GM23248 (cell line): ENCODE results near the gene TTC21A. TPM values are rescaled to one million over a fixed set of nuclear protein-coding genes. Genes with fewer than 3 reads are reported as not detected.

Source experiments
- DNase-seq: peaks from one replicate; pipeline ENCODE4 v3.0.0-alpha.2; 2015
- H2AFZ ChIP-seq: fragments of 200-600 bp; sonication (generic); 2 replicates; pipeline ENCODE4 v1.6.1; 2016; ENCODE audit warnings: antibody characterized with exemption
- H3F3A ChIP-seq: fragments of 200-600 bp; sonication (generic); 2 replicates; pipeline ENCODE4 v1.6.1; 2016; ENCODE audit warnings: mild to moderate bottlenecking, antibody characterized with exemption, mixed run types; ENCODE audit not compliant: insufficient read depth
- H3K27ac ChIP-seq: fragments of 200-600 bp; sonication (generic); 2 replicates; pipeline ENCODE4 v1.5.1; 2016; ENCODE audit warnings: mild to moderate bottlenecking
- H3K27me3 ChIP-seq: fragments of 200-600 bp; sonication (generic); replicated peaks from 2 replicates; pipeline ENCODE4 v1.6.1; 2016; ENCODE audit warnings: mild to moderate bottlenecking; ENCODE audit not compliant: insufficient read depth
- H3K36me3 ChIP-seq: fragments of 200-600 bp; sonication (generic); 2 replicates; pipeline ENCODE4 v1.6.1; 2016; ENCODE audit warnings: low read depth, mild to moderate bottlenecking
- H3K4me1 ChIP-seq: fragments of 200-600 bp; sonication (generic); 2 replicates; pipeline ENCODE4 v1.6.1; 2016; ENCODE audit warnings: mild to moderate bottlenecking; ENCODE audit not compliant: insufficient read depth
- H3K4me2 ChIP-seq: fragments of 200-600 bp; sonication (generic); one replicate; pipeline ENCODE4 v1.6.1; 2016; ENCODE audit warnings: mild to moderate bottlenecking; ENCODE audit not compliant: unreplicated experiment
- H3K4me3 ChIP-seq: fragments of 200-600 bp; sonication (generic); 2 replicates; pipeline ENCODE4 v1.5.1; 2016; ENCODE audit warnings: mild to moderate bottlenecking
- H3K79me2 ChIP-seq: fragments of 200-600 bp; sonication (generic); 2 replicates; pipeline ENCODE4 v1.6.1; 2016; ENCODE audit warnings: mild to moderate bottlenecking; ENCODE audit not compliant: insufficient read depth
- H3K9ac ChIP-seq: fragments of 200-600 bp; sonication (generic); 2 replicates; pipeline ENCODE4 v1.6.1; 2016; ENCODE audit warnings: mild to moderate bottlenecking
- H3K9me2 ChIP-seq: fragments of 200-600 bp; sonication (generic); 2 replicates; pipeline ENCODE4 v1.6.1; 2016; ENCODE audit warnings: mixed run types, mild to moderate bottlenecking, moderate library complexity; ENCODE audit not compliant: insufficient read depth
- H3K9me3 ChIP-seq: fragments of 200-600 bp; sonication (generic); one replicate; pipeline ENCODE4 v1.6.1; 2017; ENCODE audit warnings: low read depth
- H4K20me1 ChIP-seq: fragments of 200-600 bp; sonication (generic); 2 replicates; pipeline ENCODE4 v1.6.0; 2016; ENCODE audit not compliant: insufficient read depth
- EZH2 ChIP-seq: fragments of 200-600 bp; sonication (generic); IDR thresholded peaks from 2 replicates; pipeline ENCODE4 v1.6.1; 2018; ENCODE audit warnings: antibody characterized with exemption, mild to moderate bottlenecking; ENCODE audit not compliant: insufficient read depth, poor library complexity, severe bottlenecking
- EZH2phosphoT487 ChIP-seq: fragments of 200-600 bp; sonication (generic); IDR thresholded peaks from 2 replicates; pipeline ENCODE4 v1.6.1; 2018; ENCODE audit warnings: antibody characterized with exemption, moderate library complexity, mild to moderate bottlenecking, low read depth; ENCODE audit not compliant: insufficient read depth
- WGBS, 2 experiments: methylation state at CpG; one replicate each; pipeline ENCODE4 v1.1.6; 2015 to 2017; ENCODE audit warnings: low lambda C conversion rate in 2 of 2, low coverage in 1 of 2; ENCODE audit errors: missing lambda C conversion rate in 2 of 2; 5-methylcytosine and 5-hydroxymethylcytosine counted together
- in situ Hi-C: fragments of 300-500 bp; cut with MboI; formaldehyde crosslinking; loops from 2 replicates; pipeline ENCODE4 v1.15.0; 2020
- polyA plus RNA-seq: library from polyadenylated mRNA; unstranded; fragments of >200 nt; fragmentation: Nextera tagmentation; extraction: Ambion mirVana; gene quantifications from 2 replicates; pipeline ENCODE4 v1.2.1, GENCODE V29; 2016
- total RNA-seq: library from RNA; depleted of rRNA; stranded (reverse); fragments of >200 nt; shearing (Covaris generic); gene quantifications from 2 replicates; pipeline ENCODE4 v1.2.3, GENCODE V29; 2014

TTC21A gene
- total and polyA plus RNA-seq, 2 experiments from 2014 or later: 0.76 to 1.2 TPM

GRCh38 chr3:39176025-39176714, 68.7 kb downstream of the TTC21A start:
- H3K36me3 ChIP-seq: no peaks in the 10 kb centered on the region
- H3K4me3 ChIP-seq: no peak overlapping the region
- no peak overlapping the region for H3K4me2 ChIP-seq
- no peaks in the 10 kb centered on the region for H3K79me2 ChIP-seq
- no peaks in the 10 kb centered on the region for H3K9me3 ChIP-seq
- H3K9me2 ChIP-seq: no peaks in the 10 kb centered on the region
- in situ Hi-C loops: no loop called here
- H3K4me1 ChIP-seq: peaks cover 15% of the 10 kb centered on the region
- TF ChIP-seq EZH2 (no peak), EZH2phosphoT487 (no peak)
- 86 to 92% methylated on average over 6 of the region's 6 CpGs for WGBS, 2 experiments
- H3F3A ChIP-seq: peaks cover 28% of the 10 kb centered on the region; the same call in 1 of the 2 replicates
- no peak overlapping the region for H2AFZ ChIP-seq
- H4K20me1 ChIP-seq: no peaks in the 10 kb centered on the region
- H3K27me3 ChIP-seq: no peaks in the 10 kb centered on the region
- no peak for DNase-seq
- H3K9ac ChIP-seq: no peak overlapping the region
- no peak overlapping the region for H3K27ac ChIP-seq

GRCh38 chr3:39177708-39178332, 70.3 kb downstream of the TTC21A start:
- Histone ChIP-seq H4K20me1 (no peaks in the 10 kb centered on the region), H3K4me2 (peak overlapping the region; percentile 82), H3K79me2 (no peaks in the 10 kb centered on the region), H3K4me3 (peak overlapping the region; percentile 69), H3K4me1 (peaks cover 15% of the 10 kb centered on the region), H3K27ac (peak overlapping the region; percentile 78), H3K9me3 (no peaks in the 10 kb centered on the region), H2AFZ (peak overlapping the region; percentile 74), H3K9ac (peak overlapping the region; percentile 80), H3K36me3 (no peaks in the 10 kb centered on the region), H3K27me3 (no peaks in the 10 kb centered on the region), H3K9me2 (no peaks in the 10 kb centered on the region), H3F3A (peaks cover 42% of the 10 kb centered on the region)
- in situ Hi-C loops: no loop called here
- DNase-seq: peak; percentile 97
- no peak for TF ChIP-seq EZH2
- no peak for TF ChIP-seq EZH2phosphoT487
- 1 to 6% methylated on average over 19 to 32 of the region's 32 CpGs for WGBS, 2 experiments

GRCh38 chr3:39178553-39178952, 71.1 kb downstream of the TTC21A start:
- in situ Hi-C loops: no loop called here
- peaks cover 15% of the 10 kb centered on the region for H3K4me1 ChIP-seq

GRCh38 chr3:39180183-39180545, 72.7 kb downstream of the TTC21A start:
- in situ Hi-C loops: no loop called here
- Histone ChIP-seq H3K9me3 (no peaks in the 10 kb centered on the region), H3K27ac (peak overlapping the region; percentile 34; the same call in 1 of the 2 replicates), H3K4me2 (peak overlapping the region; percentile 71), H3K4me3 (peak overlapping the region; percentile 54), H3K27me3 (no peaks in the 10 kb centered on the region), H2AFZ (peak overlapping the region; percentile 70), H3K36me3 (no peaks in the 10 kb centered on the region), H3K4me1 (peaks cover 15% of the 10 kb centered on the region), H4K20me1 (no peaks in the 10 kb centered on the region), H3K9me2 (no peaks in the 10 kb centered on the region), H3K79me2 (no peaks in the 10 kb centered on the region), H3K9ac (peak overlapping the region; percentile 60), H3F3A (peaks cover 42% of the 10 kb centered on the region)
- WGBS, 2 experiments: 50% methylated on average over 3 of the region's 3 CpGs
- DNase-seq: no peak
- TF ChIP-seq EZH2phosphoT487 (no peak), EZH2 (no peak)

More at GRCh38 chr3:39178553-39178952, 71.1 kb downstream of the TTC21A start:
- Histone ChIP-seq H3K36me3 (no peaks in the 10 kb centered on the region), H3K27me3 (no peaks in the 10 kb centered on the region), H4K20me1 (no peaks in the 10 kb centered on the region), H3K9me3 (no peaks in the 10 kb centered on the region), H3K4me3 (peak overlapping the region; percentile 69), H3K79me2 (no peaks in the 10 kb centered on the region), H3K27ac (peak overlapping the region; percentile 78), H3K9ac (peak overlapping the region; percentile 80), H3K9me2 (no peaks in the 10 kb centered on the region), H3K4me2 (peak overlapping the region; percentile 82), H2AFZ (peak overlapping the region; percentile 74; the same call in 1 of the 2 replicates), H3F3A (peaks cover 42% of the 10 kb centered on the region)
- 63 to 64% methylated on average over 4 of the region's 4 CpGs for whole genome bisulfite sequencing, 2 experiments
- peak; percentile 44 for DNase-seq
- TF ChIP-seq EZH2phosphoT487: no peak
- TF ChIP-seq EZH2: no peak
